ENCODE results near the gene LINC01488. TPM values are rescaled to one million over a fixed set of nuclear protein-coding genes. Genes with fewer than 3 reads are reported as not detected.
A peak's percentile ranks its signal among the peaks of the same experiment; 100 is the strongest.

LINC01488 gene
- total RNA-seq, 1 experiment from 2014 or later, result not detected

- Histone ChIP-seq H3K4me3 (ENCODE audit: insufficient read depth, low read depth, low read length) (no peak overlapping the region), H3K27me3 (ENCODE audit: control insufficient read depth, insufficient read depth, low read length) (no peaks in the 10 kb centered on the region), H3K36me3 (replicated peaks; ENCODE audit: control insufficient read depth, insufficient read depth, low read length) (no peaks in the 10 kb centered on the region)
- DNase-seq, result no peak
Measured at GRCh38 chr11:69509846-69510390, 28.5 kb downstream of the LINC01488 start.

- no peak overlapping the region for H3K4me3 ChIP-seq (ENCODE audit: insufficient read depth, low read depth, low read length)
- no peaks in the 10 kb centered on the region for H3K36me3 ChIP-seq (replicated peaks; ENCODE audit: control insufficient read depth, insufficient read depth, low read length)
- DNase-seq, result peak; percentile 30
- H3K27me3 ChIP-seq (ENCODE audit: control insufficient read depth, insufficient read depth, low read length), result no peaks in the 10 kb centered on the region
Measured at GRCh38 chr11:69510471-69511357, 29.3 kb downstream of the LINC01488 start.

GRCh38 chr11:69511358-69512055 lies 30.0 kb downstream of the LINC01488 start:
- Histone ChIP-seq H3K27me3 (ENCODE audit: control insufficient read depth, insufficient read depth, low read length) (no peaks in the 10 kb centered on the region), H3K4me3 (ENCODE audit: insufficient read depth, low read depth, low read length) (no peak overlapping the region), H3K36me3 (replicated peaks; ENCODE audit: control insufficient read depth, insufficient read depth, low read length) (no peaks in the 10 kb centered on the region)
- peak; percentile 32 for DNase-seq

GRCh38 chr11:69512136-69512535 lies 30.7 kb downstream of the LINC01488 start:
- Histone ChIP-seq H3K36me3 (replicated peaks; ENCODE audit: control insufficient read depth, insufficient read depth, low read length) (no peaks in the 10 kb centered on the region), H3K27me3 (ENCODE audit: control insufficient read depth, insufficient read depth, low read length) (no peaks in the 10 kb centered on the region), H3K4me3 (ENCODE audit: insufficient read depth, low read depth, low read length) (no peak overlapping the region)
- DNase-seq, result no peak

- H3K36me3 ChIP-seq (replicated peaks; ENCODE audit: control insufficient read depth, insufficient read depth, low read length), result no peaks in the 10 kb centered on the region
- H3K27me3 ChIP-seq (ENCODE audit: control insufficient read depth, insufficient read depth, low read length), result no peaks in the 10 kb centered on the region
- DNase-seq, result peak; percentile 28
- no peak overlapping the region for H3K4me3 ChIP-seq (ENCODE audit: insufficient read depth, low read depth, low read length)
Measured at GRCh38 chr11:69512790-69513189, 31.3 kb downstream of the LINC01488 start.

GRCh38 chr11:69513196-69513595 lies 31.7 kb downstream of the LINC01488 start:
- no peak overlapping the region for H3K4me3 ChIP-seq (ENCODE audit: insufficient read depth, low read depth, low read length)
- H3K27me3 ChIP-seq (ENCODE audit: control insufficient read depth, insufficient read depth, low read length), result no peaks in the 10 kb centered on the region
- peak; percentile 21 for DNase-seq
- H3K36me3 ChIP-seq (replicated peaks; ENCODE audit: control insufficient read depth, insufficient read depth, low read length), result no peaks in the 10 kb centered on the region

- no peaks in the 10 kb centered on the region for H3K36me3 ChIP-seq (replicated peaks; ENCODE audit: control insufficient read depth, insufficient read depth, low read length)
- no peak for DNase-seq
- H3K27me3 ChIP-seq (ENCODE audit: control insufficient read depth, insufficient read depth, low read length), result no peaks in the 10 kb centered on the region
Measured at GRCh38 chr11:69513663-69514224, 32.3 kb downstream of the LINC01488 start.

GRCh38 chr11:69514771-69515170 lies 33.3 kb downstream of the LINC01488 start:
- no peaks in the 10 kb centered on the region for H3K36me3 ChIP-seq (replicated peaks; ENCODE audit: control insufficient read depth, insufficient read depth, low read length)
- DNase-seq, result no peak
- H3K27me3 ChIP-seq (ENCODE audit: control insufficient read depth, insufficient read depth, low read length), result no peaks in the 10 kb centered on the region
- no peak overlapping the region for H3K4me3 ChIP-seq (ENCODE audit: insufficient read depth, low read depth, low read length)

More at GRCh38 chr11:69513663-69514224, 32.3 kb downstream of the LINC01488 start:
- H3K4me3 ChIP-seq (ENCODE audit: insufficient read depth, low read depth, low read length), result no peak overlapping the region

- Histone ChIP-seq H3K36me3 (replicated peaks; ENCODE audit: control insufficient read depth, insufficient read depth, low read length) (no peaks in the 10 kb centered on the region), H3K27me3 (ENCODE audit: control insufficient read depth, insufficient read depth, low read length) (no peaks in the 10 kb centered on the region), H3K4me3 (ENCODE audit: insufficient read depth, low read depth, low read length) (no peak overlapping the region)
- DNase-seq, result no peak
Measured at GRCh38 chr11:69515271-69516245, 34.1 kb downstream of the LINC01488 start.

GRCh38 chr11:69516526-69516925 lies 35.1 kb downstream of the LINC01488 start:
- no peak for DNase-seq
- Histone ChIP-seq H3K4me3 (ENCODE audit: insufficient read depth, low read depth, low read length) (no peak overlapping the region), H3K27me3 (ENCODE audit: control insufficient read depth, insufficient read depth, low read length) (no peaks in the 10 kb centered on the region), H3K36me3 (replicated peaks; ENCODE audit: control insufficient read depth, insufficient read depth, low read length) (no peaks in the 10 kb centered on the region)

GRCh38 chr11:69518081-69518950 lies 36.9 kb downstream of the LINC01488 start:
- Histone ChIP-seq H3K4me3 (ENCODE audit: insufficient read depth, low read depth, low read length) (no peak overlapping the region), H3K27me3 (ENCODE audit: control insufficient read depth, insufficient read depth, low read length) (no peaks in the 10 kb centered on the region), H3K36me3 (replicated peaks; ENCODE audit: control insufficient read depth, insufficient read depth, low read length) (no peaks in the 10 kb centered on the region)
- no peak for DNase-seq

- H3K36me3 ChIP-seq (replicated peaks; ENCODE audit: control insufficient read depth, insufficient read depth, low read length), result no peaks in the 10 kb centered on the region
- no peak for DNase-seq
- no peak overlapping the region for H3K4me3 ChIP-seq (ENCODE audit: insufficient read depth, low read depth, low read length)
- no peaks in the 10 kb centered on the region for H3K27me3 ChIP-seq (ENCODE audit: control insufficient read depth, insufficient read depth, low read length)
Measured at GRCh38 chr11:69520186-69520916, 38.9 kb downstream of the LINC01488 start.

All from H7 (cell line).